Measurements from ENCODE around the gene FRA10AC1. TPM values are rescaled to one million over a fixed set of nuclear protein-coding genes. Genes with fewer than 3 reads are reported as not detected.

FRA10AC1 gene
- polyA plus RNA-seq, 1 donor from 2014 or later: 5.9 TPM

- H3K4me1 Mint-ChIP-seq: no peaks in the 10 kb centered on the region
- no peaks in the 10 kb centered on the region for H3K27me3 Mint-ChIP-seq
- H3K9me3 Mint-ChIP-seq: no peaks in the 10 kb centered on the region
- H3K36me3 Mint-ChIP-seq: peaks cover 1% of the 10 kb centered on the region
- no peak overlapping the region for H3K4me3 Mint-ChIP-seq
- H3K27ac Mint-ChIP-seq: no peak overlapping the region
Measured at GRCh38 chr10:93678386-93678785, 24.0 kb downstream of the FRA10AC1 start.

DNA sequence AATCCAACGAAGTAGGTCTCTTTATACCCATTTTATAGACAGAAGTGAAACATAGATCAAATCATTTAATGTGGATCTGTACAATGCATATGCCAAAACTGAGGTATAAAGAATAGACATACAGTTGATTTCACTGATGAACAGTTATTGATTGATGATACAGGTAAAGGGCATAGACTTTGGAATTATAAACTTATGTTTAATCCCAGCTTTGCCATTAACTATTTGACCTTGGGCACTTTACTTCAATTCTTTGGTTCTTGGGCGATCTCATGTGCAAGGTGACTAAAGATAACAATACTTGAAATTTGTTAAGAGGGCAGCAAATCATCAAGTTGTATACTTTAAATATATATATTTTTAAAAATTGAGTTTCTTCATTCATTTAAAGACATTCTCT is 28.6 kb downstream of the FRA10AC1 start:
- H3K4me3 Mint-ChIP-seq: no peak overlapping the region
- no peaks in the 10 kb centered on the region for H3K27me3 Mint-ChIP-seq
- peaks cover 1% of the 10 kb centered on the region for H3K36me3 Mint-ChIP-seq
- H3K27ac Mint-ChIP-seq: no peak overlapping the region
- no peaks in the 10 kb centered on the region for H3K9me3 Mint-ChIP-seq
- no peaks in the 10 kb centered on the region for H3K4me1 Mint-ChIP-seq

DNA sequence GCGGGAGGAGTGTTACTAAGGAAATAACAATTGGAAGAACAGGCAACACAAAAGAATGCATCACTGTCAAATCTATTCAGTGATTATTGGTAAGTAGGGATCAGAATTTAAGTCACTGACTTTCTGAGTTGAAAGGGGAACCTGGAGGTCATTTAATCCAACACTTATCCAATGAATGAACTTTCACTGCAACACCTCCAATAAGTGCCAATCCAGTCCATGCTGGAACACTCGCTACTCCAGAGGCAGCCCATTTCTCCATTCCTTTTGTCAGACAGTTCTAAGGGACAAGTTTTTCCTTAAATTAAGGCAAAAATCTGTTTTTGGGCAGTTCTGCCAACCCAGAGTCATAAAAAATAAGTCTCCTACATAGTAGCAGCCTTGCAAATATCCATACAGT is 29.5 kb downstream of the FRA10AC1 start:
- H3K27ac Mint-ChIP-seq: no peak overlapping the region
- H3K4me3 Mint-ChIP-seq: no peak overlapping the region
- no peaks in the 10 kb centered on the region for H3K9me3 Mint-ChIP-seq
- no peaks in the 10 kb centered on the region for H3K27me3 Mint-ChIP-seq
- H3K36me3 Mint-ChIP-seq: peaks cover 1% of the 10 kb centered on the region
- H3K4me1 Mint-ChIP-seq: no peaks in the 10 kb centered on the region

GRCh38 chr10:93672022-93672678 is 30.2 kb downstream of the FRA10AC1 start:
- Mint-ChIP-seq H3K36me3 (peaks cover 1% of the 10 kb centered on the region), H3K9me3 (no peaks in the 10 kb centered on the region), H3K4me1 (no peaks in the 10 kb centered on the region), H3K4me3 (no peak overlapping the region), H3K27ac (no peak overlapping the region), H3K27me3 (no peaks in the 10 kb centered on the region)

- peaks cover 4% of the 10 kb centered on the region for H3K36me3 Mint-ChIP-seq
- no peaks in the 10 kb centered on the region for H3K27me3 Mint-ChIP-seq
- H3K4me1 Mint-ChIP-seq: no peaks in the 10 kb centered on the region
- no peak overlapping the region for H3K4me3 Mint-ChIP-seq
- H3K9me3 Mint-ChIP-seq: no peaks in the 10 kb centered on the region
- H3K27ac Mint-ChIP-seq: no peak overlapping the region
Measured at GRCh38 chr10:93671042-93671441, 31.4 kb downstream of the FRA10AC1 start.

GRCh38 chr10:93670372-93670771 is 32.0 kb downstream of the FRA10AC1 start:
- Mint-ChIP-seq H3K9me3 (no peaks in the 10 kb centered on the region), H3K4me3 (no peak overlapping the region), H3K36me3 (peaks cover 4% of the 10 kb centered on the region), H3K4me1 (no peaks in the 10 kb centered on the region), H3K27ac (no peak overlapping the region), H3K27me3 (no peaks in the 10 kb centered on the region)

- H3K27ac Mint-ChIP-seq: no peak overlapping the region
Measured at GRCh38 chr10:93667795-93668194, 34.6 kb downstream of the FRA10AC1 start.

DNA sequence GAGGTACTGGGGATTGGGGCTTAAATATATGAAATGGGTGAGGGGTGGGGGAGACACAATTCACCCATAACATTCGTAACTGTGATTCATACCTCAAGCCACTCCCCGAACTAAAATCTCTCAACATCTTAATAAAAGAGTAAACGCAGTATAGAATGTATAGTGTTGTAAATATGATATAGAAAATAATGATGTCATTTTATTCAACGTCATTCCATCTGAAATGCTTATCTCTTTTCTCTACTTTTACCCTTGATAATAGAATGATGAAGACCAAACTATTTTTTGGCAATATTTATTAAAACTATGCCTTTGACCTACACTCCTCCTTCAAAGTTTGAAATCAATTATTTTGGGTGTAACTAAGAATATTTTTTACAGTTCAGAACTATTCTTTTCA is 36.4 kb downstream of the FRA10AC1 start:
- peaks cover 8% of the 10 kb centered on the region for H3K36me3 Mint-ChIP-seq
- no peak overlapping the region for H3K4me3 Mint-ChIP-seq

More at GRCh38 chr10:93667795-93668194, 34.6 kb downstream of the FRA10AC1 start:
- Mint-ChIP-seq H3K27me3 (no peaks in the 10 kb centered on the region), H3K4me1 (no peaks in the 10 kb centered on the region), H3K36me3 (peaks cover 8% of the 10 kb centered on the region), H3K9me3 (no peaks in the 10 kb centered on the region), H3K4me3 (no peak overlapping the region)

DNA sequence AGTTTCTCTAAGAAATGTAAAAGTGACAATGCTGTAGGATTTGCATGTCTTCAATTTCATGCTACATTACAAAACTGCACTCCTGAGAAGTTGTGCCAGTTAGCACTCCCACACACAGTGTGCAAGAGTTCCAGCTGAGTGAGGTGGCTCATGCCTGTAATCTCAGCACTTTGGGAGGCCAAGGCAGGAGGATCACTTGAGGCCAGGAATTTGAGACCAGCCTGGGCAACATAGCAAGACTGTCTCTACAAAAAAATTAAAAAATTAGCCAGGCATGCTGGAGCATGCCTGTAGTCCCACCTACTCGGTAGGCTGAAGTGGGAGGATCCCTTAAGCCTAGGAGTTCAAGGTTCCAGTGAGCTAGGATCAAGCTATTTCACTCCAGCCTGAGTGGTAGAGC is 44.6 kb downstream of the FRA10AC1 start:
- H3K36me3 Mint-ChIP-seq: peaks cover 2% of the 10 kb centered on the region
- H3K4me1 Mint-ChIP-seq: no peaks in the 10 kb centered on the region
- no peaks in the 10 kb centered on the region for H3K27me3 Mint-ChIP-seq
- no peaks in the 10 kb centered on the region for H3K9me3 Mint-ChIP-seq
- H3K27ac Mint-ChIP-seq: no peak overlapping the region
- H3K4me3 Mint-ChIP-seq: no peak overlapping the region

More for the DNA sequence above, 36.4 kb downstream of the FRA10AC1 start:
- Mint-ChIP-seq H3K27ac (no peak overlapping the region), H3K9me3 (no peaks in the 10 kb centered on the region), H3K4me1 (no peaks in the 10 kb centered on the region), H3K27me3 (no peaks in the 10 kb centered on the region)

GRCh38 chr10:93656155-93656554 is 46.2 kb downstream of the FRA10AC1 start:
- Mint-ChIP-seq H3K36me3 (peaks cover 2% of the 10 kb centered on the region), H3K27me3 (no peaks in the 10 kb centered on the region), H3K4me1 (no peaks in the 10 kb centered on the region), H3K4me3 (no peak overlapping the region), H3K27ac (no peak overlapping the region), H3K9me3 (peaks cover 0 to 2% (median 0%) of the 10 kb centered on the region in 3 donors)

GRCh38 chr10:93654201-93654600 is 48.2 kb downstream of the FRA10AC1 start:
- peaks cover 2% of the 10 kb centered on the region for H3K36me3 Mint-ChIP-seq
- no peaks in the 10 kb centered on the region for H3K27me3 Mint-ChIP-seq
- H3K27ac Mint-ChIP-seq: no peak overlapping the region
- H3K4me1 Mint-ChIP-seq: no peaks in the 10 kb centered on the region
- H3K9me3 Mint-ChIP-seq: peaks cover 0 to 5% (median 0%) of the 10 kb centered on the region in 3 donors
- no peak overlapping the region for H3K4me3 Mint-ChIP-seq

GRCh38 chr10:93652857-93653256 is 49.5 kb downstream of the FRA10AC1 start:
- no peak overlapping the region for H3K27ac Mint-ChIP-seq
- no peak overlapping the region for H3K4me3 Mint-ChIP-seq
- H3K4me1 Mint-ChIP-seq: no peaks in the 10 kb centered on the region
- H3K36me3 Mint-ChIP-seq: no peaks in the 10 kb centered on the region
- peaks cover 0 to 5% (median 0%) of the 10 kb centered on the region in 3 donors for H3K9me3 Mint-ChIP-seq
- H3K27me3 Mint-ChIP-seq: no peaks in the 10 kb centered on the region

DNA sequence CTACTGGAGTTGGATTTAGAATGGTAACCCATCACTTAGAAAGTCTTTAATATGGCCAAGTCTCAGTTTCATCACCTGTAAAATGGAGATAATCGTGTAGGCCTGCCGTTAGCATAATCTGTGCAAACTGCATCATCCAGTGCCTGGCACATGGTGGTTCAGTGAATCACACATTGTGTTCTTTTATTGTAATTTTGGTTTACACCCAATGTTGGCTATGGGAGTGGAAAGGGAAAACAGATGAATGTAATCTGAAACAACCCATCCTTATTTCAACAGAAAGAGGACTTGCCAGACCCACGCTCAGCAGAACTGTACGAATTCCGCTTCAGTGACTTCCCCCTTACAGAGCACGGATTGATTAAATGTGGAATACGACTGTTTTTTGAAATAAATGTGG is 62.6 kb downstream of the FRA10AC1 start:
- no peaks in the 10 kb centered on the region for H3K4me1 Mint-ChIP-seq

DNA sequence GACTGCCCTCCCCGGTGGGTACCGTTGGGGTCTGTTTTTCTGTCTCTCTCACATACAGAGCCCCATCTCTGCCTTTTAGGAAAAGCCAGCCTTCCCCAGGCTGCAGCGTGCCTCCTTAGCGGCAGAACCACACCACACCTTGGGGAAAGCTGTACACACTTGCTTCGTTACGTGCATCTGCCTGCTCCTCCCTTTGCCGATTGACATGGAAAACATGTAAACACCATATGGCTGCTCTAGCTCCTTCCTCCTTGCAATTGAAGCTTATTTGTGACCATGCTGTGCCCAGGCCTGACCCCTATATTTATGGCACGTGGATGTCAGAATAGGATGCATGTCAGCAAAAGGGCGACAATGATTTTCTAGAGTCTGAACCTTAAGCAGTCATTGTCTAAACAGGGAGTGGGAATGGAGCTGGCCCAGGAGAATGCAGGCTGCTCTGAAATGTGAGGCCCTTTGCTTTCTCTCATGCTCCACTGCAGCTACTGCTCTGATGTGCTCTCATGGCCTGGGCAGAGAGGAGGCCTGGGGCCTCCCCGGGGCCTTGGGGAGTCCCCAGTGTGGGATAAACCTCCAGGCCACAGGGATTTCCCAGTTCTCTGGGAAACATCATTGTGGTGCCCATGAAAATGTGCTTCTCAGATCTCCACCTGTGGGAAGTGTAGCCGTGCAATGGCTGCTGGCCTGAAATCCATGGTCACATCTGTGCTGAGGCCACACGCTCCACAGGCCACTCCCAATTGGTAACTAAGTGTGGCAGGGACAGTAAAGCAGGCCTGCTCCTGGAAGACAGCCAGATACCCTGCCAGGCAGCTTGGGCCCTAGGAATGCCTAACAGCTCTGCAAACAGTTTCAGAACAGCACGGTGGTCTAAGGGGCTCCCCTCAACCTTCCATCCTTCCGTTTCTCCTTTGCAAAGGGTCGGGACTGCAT is 71.5 kb downstream of the FRA10AC1 start:
- H3K4me1 Mint-ChIP-seq: peaks cover 0 to 2% (median 0%) of the 10 kb centered on the region in 3 donors
- peaks cover 0 to 2% (median 0%) of the 10 kb centered on the region in 3 donors for H3K9me3 Mint-ChIP-seq
- no peaks in the 10 kb centered on the region for H3K36me3 Mint-ChIP-seq
- no peak overlapping the region for H3K4me3 Mint-ChIP-seq
- no peak overlapping the region for H3K27ac Mint-ChIP-seq
- peaks cover 15% of the 10 kb centered on the region for H3K27me3 Mint-ChIP-seq

More for the DNA sequence above, 62.6 kb downstream of the FRA10AC1 start:
- Mint-ChIP-seq H3K4me3 (no peak overlapping the region), H3K9me3 (peaks cover 0 to 2% (median 0%) of the 10 kb centered on the region in 3 donors), H3K36me3 (peaks cover 3% of the 10 kb centered on the region), H3K27ac (no peak overlapping the region), H3K27me3 (peaks cover 2% of the 10 kb centered on the region)

- H3K36me3 Mint-ChIP-seq: no peaks in the 10 kb centered on the region
- peaks cover 0 to 2% (median 0%) of the 10 kb centered on the region in 3 donors for H3K4me1 Mint-ChIP-seq
- H3K9me3 Mint-ChIP-seq: peaks cover 0 to 2% (median 0%) of the 10 kb centered on the region in 3 donors
- H3K27ac Mint-ChIP-seq: no peak overlapping the region
- peaks cover 15% of the 10 kb centered on the region for H3K27me3 Mint-ChIP-seq
- H3K4me3 Mint-ChIP-seq: no peak overlapping the region
Measured at GRCh38 chr10:93629647-93630305, 72.6 kb downstream of the FRA10AC1 start.

Data from IgD-negative memory B cell (primary cell).